GM18519 (cell line): ENCODE data around the gene MYLK.

Experiments used
- ATAC-seq: cut with Tn5 transposase; IDR thresholded peaks from one replicate; pipeline ENCODE4 v1.9.1; 2021; ENCODE audit warnings: mild to moderate bottlenecking, moderate library complexity; ENCODE audit not compliant: unreplicated experiment, low FRiP score

MYLK gene

DNA sequence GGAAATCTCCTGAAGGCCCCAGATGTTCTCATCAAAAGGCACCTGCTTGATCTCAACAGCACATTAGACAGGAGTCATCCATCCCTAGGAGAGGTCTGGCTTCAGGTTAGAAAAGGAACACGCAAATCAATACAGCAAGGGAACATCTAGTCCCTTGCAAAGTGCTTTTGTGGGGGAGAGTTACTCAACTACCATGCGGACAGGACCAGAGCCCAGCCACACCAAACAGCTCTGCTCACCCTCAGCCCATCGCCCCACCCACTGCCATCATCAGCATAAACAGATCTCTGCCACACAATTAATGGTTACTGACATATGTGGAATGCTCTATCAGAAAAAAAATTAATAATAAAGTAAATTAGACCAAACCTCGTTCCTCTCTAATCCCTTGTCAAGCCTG is 85.6 kb downstream of the MYLK start:
- ATAC-seq: no peak

DNA sequence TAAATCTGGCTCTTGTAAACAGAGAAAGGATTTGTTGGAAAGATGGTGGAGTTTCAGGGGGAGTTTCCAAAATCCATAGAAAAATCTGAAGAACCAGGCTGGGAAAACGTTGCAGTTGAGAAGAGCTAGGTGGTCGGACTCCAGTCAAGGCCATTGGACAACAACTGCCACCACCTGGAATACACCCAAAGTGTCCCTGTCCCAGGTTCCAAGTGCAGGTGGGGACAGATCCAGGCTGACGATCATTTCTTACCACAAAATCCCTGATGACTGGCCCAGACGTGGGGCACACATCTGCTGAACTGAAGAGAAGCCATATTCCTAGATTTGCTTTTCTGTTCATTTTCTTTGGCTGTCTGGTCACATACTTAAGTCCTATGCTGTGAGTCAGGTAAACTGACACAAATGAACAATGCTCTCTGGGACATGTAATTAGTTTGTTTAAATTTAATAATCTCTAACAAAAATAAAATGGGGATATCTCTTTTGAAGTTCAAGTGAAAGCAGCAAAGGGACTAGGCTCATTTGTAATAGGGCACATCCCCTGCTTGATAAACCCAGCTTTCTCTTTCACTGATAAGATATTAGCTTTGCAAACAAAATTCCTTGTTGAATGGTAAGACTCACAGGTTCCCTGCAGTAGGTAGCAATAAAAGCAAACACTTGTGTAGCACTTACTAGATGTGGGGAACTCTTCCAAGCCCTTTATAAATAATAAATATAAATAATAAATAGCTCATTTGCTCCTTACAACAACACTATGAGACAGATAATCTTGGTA is 88.5 kb downstream of the MYLK start:
- no peak for ATAC-seq

DNA sequence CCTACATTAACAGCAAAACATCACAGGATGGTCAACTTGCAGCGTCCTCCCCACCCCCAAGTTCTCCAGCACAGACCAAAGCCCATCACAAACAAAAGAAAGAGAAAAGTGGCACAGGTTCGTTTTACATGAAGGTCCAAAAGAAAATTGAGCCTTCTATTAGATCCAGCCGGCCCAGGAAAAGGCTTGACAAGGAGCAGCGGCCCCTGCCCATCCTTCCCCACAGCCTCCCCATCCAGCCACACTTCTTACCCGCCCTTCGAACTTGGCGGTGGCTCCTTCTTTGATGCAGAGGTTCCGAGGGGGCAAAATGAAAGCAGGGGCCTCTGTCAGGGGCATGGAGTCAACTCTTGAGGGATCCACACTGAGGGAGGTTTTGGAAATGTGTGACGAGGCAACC is 90.7 kb downstream of the MYLK start:
- ATAC-seq: no peak

DNA sequence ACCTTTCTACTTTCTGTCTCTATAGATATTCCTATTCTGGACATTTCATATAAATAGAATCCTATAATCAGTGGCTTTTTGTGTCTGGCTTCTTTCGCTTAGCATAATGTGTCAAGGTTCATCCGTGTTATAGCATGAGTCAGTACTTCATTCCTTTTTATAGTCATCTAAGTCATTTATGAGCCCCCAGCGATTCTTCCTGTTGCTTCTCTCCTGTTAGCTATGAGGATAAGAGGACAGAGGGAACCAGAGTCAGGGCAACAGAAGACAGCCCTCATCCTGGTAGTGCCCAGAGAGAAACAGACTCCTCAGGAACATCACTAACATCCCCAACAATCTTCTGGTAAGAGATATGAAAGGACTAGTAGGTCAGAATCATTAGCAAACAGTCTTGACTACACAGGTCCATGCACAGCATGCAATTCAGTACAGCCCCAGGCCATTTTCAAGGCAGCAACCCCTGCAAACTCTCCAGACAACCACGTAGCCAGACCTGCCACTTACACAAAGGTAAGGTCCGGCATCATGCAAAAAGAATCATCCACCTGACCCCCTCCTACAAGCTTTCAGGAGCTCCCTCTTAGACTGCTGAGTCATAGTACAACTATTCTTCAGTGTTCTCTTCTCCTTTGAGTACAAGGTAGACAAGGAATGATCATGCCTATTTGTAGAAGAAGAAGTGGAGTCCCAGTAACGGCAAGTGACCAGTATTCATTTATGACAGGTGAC is 91.5 kb downstream of the MYLK start:
- ATAC-seq: no peak

DNA sequence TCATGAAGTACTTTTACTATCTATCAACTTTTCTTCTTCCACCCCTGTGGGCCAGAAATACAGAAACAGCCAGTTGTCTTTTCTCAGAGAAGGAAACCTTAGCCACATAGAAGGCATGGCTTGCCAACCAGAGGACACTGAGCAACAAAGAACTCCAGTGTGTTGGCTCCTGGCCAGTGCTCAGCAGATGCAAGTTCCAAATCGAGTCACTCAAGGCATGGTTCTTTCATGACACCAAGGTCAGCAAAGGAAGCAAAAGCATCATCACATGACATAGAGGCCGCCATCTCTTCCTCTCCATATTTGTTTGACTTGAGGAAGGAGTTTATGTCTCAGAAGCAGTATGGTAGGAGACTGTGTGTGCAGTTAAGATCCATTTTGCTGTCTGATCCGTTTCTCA is 92.2 kb downstream of the MYLK start:
- ATAC-seq: no peak

DNA sequence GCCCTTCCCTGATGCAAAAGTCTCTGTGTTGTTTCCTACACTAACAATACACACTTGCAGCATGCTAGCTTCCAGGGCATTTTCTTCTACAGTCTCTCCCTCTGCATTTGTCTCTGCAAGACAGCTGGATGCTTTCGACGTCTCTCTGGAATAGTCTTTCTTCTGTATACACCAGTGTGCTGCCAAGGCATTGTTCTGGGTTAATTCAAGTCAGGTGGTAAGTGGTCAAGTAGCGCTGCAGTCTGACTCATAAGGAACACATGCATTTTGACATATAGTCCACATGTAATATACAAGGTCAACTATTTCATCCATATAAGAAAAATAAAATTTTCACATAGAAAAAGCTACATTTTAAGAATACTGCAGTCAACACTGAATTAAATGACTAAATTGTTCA is 92.7 kb downstream of the MYLK start:
- ATAC-seq: no peak

DNA sequence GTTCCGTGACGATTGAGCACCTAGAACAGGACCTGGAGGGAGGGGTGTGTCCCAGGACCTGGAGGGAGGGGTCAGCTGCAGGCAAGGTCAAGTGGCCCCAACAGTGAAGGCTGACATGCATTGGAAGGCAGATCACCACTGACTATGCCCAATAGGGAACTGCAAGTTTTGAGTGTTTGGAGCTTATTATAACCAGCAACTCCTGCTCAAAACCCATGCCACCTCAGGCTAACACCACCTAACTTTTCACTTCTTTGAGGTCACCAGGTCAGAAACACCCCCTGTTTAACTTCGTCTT is 93.1 kb downstream of the MYLK start:
- ATAC-seq: no peak

DNA sequence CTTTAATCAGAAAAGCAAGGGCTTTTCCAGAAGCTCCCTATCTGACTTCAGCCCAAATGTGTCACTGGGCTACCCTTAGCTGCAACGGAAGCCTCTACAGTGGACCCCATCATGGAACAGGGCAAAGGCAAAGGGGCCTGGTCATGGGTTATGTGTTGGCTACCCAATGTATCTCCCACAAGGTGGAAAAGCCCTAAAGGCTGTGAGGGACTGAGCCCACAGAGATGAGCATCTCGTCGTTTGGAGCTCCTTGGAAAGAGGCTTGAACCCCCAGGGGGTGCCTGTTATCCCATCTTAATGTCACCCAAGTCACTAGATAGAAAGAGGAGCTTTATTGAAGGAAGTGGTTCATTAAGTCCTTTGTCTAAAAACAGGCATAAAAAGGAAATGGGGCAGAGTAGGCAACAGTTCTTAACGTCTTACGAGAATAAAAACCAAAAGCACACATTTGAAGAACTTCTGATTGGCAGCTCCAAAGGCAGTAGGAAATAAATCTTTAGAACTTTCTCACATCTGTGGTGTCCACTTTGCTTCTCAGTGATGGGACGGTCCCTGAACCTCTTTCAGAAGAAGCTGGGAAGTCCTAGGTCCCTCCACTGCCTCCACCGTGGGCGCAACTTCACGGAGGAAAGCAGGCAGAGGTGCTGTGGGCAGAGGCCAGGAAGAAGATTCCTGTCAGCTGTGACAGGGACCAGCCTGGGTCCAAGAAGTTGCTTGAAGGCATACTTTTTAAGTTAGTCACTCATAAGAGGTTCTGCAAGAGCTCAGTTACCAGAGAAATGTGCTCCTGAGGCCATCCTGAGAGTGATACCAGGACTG is 93.7 kb downstream of the MYLK start:
- ATAC-seq: no peak

DNA sequence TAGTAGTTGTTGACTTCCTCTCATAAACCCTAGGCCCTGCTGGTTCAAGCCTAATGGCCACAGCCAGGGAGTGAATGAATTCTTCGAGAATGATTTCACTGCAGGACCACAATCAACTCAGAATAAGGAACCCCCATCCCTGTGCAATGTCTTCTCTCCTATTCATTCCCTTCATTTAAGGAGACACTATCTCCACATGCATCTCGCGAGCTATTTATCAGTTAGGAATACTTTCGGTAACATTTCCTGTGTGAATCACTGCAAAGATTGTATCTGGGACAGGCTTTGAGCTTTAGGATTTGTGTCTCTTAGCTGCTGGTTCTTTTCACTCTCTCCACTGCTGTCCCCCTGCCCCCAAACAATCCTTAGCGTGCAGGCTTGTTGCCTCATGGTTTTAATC is 94.4 kb downstream of the MYLK start:
- ATAC-seq: no peak

DNA sequence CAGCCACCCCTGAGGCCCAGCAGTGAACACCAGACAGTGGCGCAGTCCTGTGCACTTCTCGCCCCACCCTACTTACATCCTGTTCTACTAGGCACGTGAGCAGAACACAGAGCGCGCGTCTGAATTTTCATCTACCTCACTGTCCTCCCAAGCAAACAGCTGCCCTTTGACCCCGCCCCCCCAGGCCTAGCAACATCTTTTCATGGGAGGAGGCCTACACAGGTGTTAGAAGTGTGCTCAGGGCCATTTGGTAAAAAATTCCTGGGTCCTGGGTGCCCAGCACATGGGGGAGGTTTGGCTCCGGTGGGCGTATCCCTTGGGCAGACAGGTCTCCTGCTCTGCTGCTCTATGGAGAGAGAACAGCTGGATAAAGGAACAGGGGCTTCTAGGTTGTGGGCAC is 95.0 kb downstream of the MYLK start:
- ATAC-seq: no peak

DNA sequence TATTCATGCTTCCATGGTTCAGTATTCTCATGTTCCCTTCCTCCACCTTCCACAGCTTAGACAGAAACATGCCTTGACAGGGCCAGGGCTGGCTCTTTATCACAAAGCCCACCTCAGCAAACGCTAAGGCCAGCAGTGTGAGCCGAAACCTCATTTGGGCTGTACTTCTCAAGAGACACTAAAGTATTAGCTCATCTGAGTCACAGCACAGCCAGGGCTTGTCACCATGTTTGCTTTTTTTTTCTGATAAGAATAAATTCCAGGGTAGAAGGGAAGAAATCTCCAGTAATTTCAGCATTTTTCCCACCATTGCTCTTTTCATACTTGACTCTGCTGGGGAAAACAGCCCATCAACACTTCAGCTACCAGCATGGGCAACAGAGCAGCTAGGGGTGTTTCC is 95.4 kb downstream of the MYLK start:
- ATAC-seq: no peak

DNA sequence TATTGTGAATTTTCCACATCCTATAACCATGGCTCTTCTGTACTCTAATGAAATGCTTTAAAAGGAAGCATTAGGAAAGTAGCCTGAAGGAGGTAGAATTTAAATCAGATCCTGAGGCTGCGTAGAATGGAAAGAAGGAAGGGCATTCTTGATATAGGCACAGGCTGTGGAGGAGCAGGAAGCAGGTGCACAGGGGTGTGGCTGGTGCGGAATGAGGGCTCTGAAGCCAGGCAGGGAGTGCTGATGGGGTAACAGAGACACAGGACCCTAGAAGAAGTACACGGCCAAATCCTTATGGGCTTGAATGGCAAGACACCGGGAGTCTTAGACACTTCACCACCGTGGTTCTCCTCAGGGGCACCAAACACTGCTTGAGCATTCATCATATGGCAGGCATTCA is 97.0 kb downstream of the MYLK start:
- no peak for ATAC-seq

DNA sequence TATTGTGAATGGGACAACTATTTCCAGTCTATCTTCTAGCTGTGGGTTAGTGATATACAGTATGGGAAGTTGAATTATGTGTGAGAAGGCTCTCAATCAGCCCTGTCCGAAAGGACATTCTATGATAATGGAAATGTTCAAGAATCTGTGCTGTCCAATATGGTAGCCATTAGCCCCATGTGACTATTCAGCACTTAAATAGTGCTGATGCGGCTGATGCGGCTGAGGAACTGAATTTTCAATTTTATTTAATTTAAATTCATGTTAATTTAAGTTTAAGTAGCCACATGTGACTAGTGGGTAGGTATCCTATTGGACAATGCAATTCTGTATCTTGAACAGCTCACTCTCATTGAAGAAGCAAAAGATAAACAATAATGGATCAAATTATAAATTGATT is 98.5 kb downstream of the MYLK start:
- no peak for ATAC-seq

DNA sequence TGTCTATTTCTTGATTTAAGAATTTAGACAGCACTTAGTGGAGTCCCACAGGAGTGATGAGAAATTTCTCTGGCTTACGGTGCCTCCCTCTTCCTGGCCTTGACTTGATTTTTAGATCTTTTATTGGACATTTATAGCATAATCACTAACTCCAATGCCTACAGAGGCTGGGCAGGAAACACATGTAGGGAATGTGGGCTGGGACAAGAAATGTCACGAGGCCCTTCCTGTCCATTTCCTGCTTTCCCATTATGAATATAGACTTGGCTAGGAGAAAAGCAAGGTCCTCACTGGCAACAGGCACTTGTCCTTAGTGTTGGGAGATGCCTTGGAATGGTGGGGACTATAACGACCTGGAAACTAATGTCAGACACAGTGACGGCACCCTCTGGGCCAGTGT is 100.3 kb downstream of the MYLK start:
- ATAC-seq: no peak

DNA sequence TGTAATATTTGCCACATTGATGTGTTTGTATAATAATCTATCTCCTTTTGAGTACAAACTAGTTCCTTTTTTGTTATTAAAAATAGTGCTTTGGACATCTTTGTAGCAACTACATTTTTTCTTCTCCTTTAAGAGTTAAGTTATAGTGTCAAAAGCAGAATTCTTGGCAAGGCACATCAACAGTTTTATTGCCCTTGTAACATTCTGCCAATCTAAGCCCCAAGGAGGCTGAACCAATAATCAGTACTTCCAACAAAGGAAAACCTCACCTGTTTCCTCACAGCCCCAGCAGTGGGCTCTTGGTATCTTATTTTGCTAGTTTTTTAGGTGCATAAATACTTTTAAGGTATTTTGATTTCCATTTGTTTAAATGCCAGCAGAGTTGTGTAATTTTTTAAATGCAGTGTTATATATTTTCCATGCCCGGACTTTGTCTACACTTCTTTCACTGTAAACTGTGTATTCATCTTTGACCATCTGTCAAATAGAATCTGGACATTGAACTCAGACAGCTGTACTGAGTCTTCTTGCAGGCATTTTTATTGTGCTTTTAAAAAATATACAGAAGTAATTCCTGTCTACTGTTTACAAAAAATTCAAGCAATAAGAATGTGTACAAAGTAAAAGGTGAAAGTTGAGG is 101.0 kb downstream of the MYLK start:
- ATAC-seq: no peak

DNA sequence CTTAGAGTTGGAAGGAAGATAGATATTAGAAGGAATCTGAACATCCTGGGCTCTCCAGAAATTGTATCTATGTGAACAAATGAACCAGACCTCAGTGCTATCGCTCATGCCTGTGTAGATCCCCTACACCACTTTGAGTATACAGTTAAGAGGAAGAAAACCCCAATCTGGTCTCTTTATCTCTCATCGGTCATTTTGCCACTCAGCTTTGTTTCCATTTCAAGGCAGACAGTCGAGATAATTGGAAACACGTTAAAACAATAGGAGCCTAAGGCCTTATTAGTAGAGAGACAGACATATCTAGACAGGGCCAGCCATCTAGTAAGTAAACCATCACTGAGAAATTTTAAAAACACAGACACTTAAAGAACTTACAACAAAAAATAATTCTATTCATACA is 101.6 kb downstream of the MYLK start:
- no peak for ATAC-seq

DNA sequence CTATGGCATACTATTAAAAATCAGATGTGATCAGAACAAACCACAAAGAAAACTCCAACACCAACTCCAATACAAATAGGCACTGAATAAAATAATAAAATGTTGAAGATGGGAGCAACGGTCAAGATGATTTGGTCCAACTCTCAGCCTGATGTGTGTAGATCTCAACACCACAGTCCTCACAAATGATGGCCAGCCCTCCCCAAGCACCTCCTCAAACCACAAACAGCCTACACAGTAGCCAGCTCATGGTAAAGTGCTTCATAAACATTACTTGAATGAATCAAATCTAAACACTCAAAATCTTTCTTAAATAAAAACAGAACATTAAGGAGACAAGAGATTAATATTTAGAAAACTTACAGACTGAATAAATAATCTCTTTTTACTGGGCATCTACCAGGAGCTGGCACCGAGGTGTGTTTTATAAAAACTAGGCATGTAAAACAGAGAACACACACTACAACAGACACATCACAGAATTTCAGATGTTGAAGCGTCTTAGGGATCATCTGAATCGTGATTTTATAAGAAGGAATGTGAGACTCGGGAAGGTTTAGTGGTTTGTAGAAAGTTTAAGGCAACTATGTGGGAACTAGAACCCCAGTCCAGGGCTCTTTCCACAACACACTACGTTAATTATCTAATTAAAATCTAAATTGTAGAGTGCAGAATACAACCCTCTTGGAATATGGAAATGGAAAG is 102.4 kb downstream of the MYLK start:
- ATAC-seq: no peak

DNA sequence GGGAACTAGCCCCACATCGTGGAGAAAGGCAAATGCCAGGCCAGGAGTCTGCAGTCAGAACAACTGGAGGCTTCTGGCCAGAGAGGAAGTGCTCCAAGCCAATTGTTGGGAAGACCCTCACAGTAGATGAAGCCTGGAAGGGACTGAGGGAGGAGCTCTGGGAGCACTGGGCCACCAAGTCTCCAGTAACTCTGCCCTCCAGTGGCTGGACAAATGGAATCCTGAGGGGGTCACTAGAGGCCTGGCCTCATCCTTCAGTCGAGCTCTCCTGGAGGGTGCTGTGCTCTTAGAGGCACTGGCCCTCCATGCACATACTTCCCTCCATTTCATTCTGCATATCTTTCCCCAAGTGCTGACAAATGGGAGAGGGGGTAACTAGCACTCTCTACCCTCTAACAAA is 103.0 kb downstream of the MYLK start:
- no peak for ATAC-seq

DNA sequence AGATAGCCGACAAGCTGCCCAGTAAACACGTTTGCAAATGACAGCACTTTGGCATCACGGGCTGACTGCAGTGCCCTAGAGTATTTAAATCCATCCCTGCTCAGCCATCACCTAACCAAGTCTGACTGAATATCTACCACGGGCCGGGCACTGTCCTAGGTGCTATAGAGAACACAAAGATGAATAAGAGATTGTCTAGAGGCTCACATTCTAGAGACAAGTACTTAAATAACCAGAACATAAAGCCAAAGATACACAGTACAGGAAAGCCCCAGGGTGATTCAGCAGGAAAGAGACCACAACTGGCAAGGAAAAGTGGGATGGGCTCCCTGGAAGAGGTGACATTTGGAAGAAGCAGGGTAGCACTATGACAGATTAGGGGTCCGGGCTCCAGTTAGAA is 103.5 kb downstream of the MYLK start:
- no peak for ATAC-seq

DNA sequence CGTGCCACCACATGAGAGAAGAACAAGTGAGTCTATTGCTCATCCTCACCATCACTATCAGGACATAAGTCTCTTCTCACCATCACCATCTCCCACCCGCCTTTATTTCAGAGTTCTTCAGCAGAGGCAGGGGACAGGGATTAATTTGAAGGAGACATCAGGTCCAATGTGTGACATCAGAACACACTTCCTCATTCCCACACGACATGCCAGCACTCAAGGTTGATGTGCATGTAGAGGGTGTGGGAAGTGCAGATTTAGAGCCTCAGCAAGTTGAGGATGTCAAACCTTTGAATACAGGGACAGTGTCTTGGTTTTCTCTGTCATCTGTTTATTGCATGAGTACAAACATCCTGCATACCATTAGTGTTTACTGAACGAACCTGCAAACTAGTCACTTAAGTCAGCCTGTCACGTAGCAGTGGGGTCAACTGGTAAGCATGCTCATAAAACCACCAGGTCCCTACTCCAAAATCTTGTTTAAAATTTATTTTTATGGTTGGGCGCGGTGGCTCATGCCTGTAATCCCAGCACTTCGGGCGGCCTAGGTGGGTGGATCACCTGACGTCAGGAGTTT is 104.4 kb downstream of the MYLK start:
- no peak for ATAC-seq
